PC-3 (cell line): ENCODE measurements around the gene MRPL2. TPM values are rescaled to one million over a fixed set of nuclear protein-coding genes. Genes with fewer than 3 reads are reported as not detected.

Source experiments
- ATAC-seq: fragments of 200-7000 bp; cut with Tn5 transposase; 2 replicates; pipeline ENCODE4 v1.9.1; 2020; ENCODE audit warnings: mild to moderate bottlenecking, moderate library complexity
- BruUV-seq: library from RNA; stranded (reverse); fragments of 400-500 nt; replicated peaks from 2 replicates; lab custom pipeline; 2021; lab: Mats Ljungman, UMichigan
- CTCF ChIA-PET: fragments of 300-600 bp; sonication (Branson Sonifier 250); formaldehyde crosslinking; loops from one replicate; lab custom pipeline; 2022; ENCODE audit warnings: antibody characterized with exemption; lab: Charles Lee
- POLR2A ChIA-PET: fragments of 300-600 bp; sonication (Branson Sonifier 250); formaldehyde crosslinking; loops from one replicate; lab custom pipeline; 2022; ENCODE audit warnings: antibody characterized with exemption; ENCODE audit not compliant: unreplicated experiment; lab: Charles Lee
- DNase-seq: peaks from one replicate; pipeline ENCODE4 v3.0.0-alpha.2; 2015
- H2AFZ ChIP-seq: fragments of 300-600 bp; sonication (generic); 2 replicates; pipeline ENCODE4 v1.6.0; 2016; ENCODE audit warnings: antibody characterized with exemption, low read length
- H3F3A ChIP-seq: fragments of 300-600 bp; sonication (generic); one replicate; pipeline ENCODE4 v1.6.0; 2017; ENCODE audit warnings: antibody characterized with exemption, low read length, control low read depth, mild to moderate bottlenecking; ENCODE audit not compliant: unreplicated experiment
- H3K27ac ChIP-seq: fragments of 300-600 bp; sonication (generic); 2 replicates; pipeline ENCODE4 v1.5.1; 2016; ENCODE audit warnings: mild to moderate bottlenecking, low read length
- H3K27me3 ChIP-seq: fragments of 300-600 bp; sonication (generic); 2 replicates; pipeline ENCODE4 v1.6.1; 2016; ENCODE audit warnings: low read length, mixed read lengths
- H3K36me3 ChIP-seq: fragments of 300-600 bp; sonication (generic); 2 replicates; pipeline ENCODE4 v1.6.1; 2016; ENCODE audit warnings: low read depth, mixed run types, low read length, mixed read lengths
- H3K4me1 ChIP-seq: fragments of 300-600 bp; sonication (generic); 2 replicates; pipeline ENCODE4 v1.5.1; 2016; ENCODE audit warnings: low read length; ENCODE audit not compliant: insufficient read depth
- H3K4me2 ChIP-seq: fragments of 300-600 bp; sonication (generic); 2 replicates; pipeline ENCODE4 v1.6.0; 2016; ENCODE audit warnings: low read length
- H3K4me3 ChIP-seq: fragments of 300-600 bp; sonication (generic); 2 replicates; pipeline ENCODE4 v1.5.1; 2016; ENCODE audit warnings: mild to moderate bottlenecking, low read length, mixed read lengths
- H3K79me2 ChIP-seq: fragments of 300-600 bp; sonication (generic); 2 replicates; pipeline ENCODE4 v1.6.1; 2017; ENCODE audit warnings: low read length, mixed read lengths
- H3K9ac ChIP-seq: fragments of 300-600 bp; sonication (generic); 2 replicates; pipeline ENCODE4 v1.6.0; 2016; ENCODE audit warnings: mild to moderate bottlenecking, low read length
- H3K9me2 ChIP-seq: fragments of 300-600 bp; sonication (generic); replicated peaks from 2 replicates; pipeline ENCODE4 v1.6.1; 2016; ENCODE audit warnings: mixed run types, low read length, mixed read lengths
- H3K9me3 ChIP-seq: fragments of 300-600 bp; sonication (generic); 2 replicates; pipeline ENCODE4 v1.6.1; 2016; ENCODE audit warnings: low read length, mixed read lengths
- H4K20me1 ChIP-seq: fragments of 300-600 bp; sonication (generic); 2 replicates; pipeline ENCODE4 v1.6.1; 2016; ENCODE audit warnings: low read length, mixed read lengths
- CTCF ChIP-seq: fragments of 300-600 bp; sonication (generic); conservative IDR thresholded peaks from 2 replicates; pipeline ENCODE4 v1.5.1; 2017; ENCODE audit warnings: antibody characterized with exemption, low read depth, mild to moderate bottlenecking, low read length
- EZH2 ChIP-seq: fragments of 300-600 bp; sonication (generic); IDR thresholded peaks from one replicate; pipeline ENCODE4 v1.6.1; 2017; ENCODE audit warnings: antibody characterized with exemption, mild to moderate bottlenecking, low read length; ENCODE audit not compliant: unreplicated experiment
- EZH2phosphoT487 ChIP-seq: fragments of 300-600 bp; sonication (generic); IDR thresholded peaks from 2 replicates; pipeline ENCODE4 v1.6.1; 2018; ENCODE audit warnings: mild to moderate bottlenecking, antibody characterized with exemption, low read length, borderline replicate concordance
- intact Hi-C: fragments of 100-400 bp; cut with micrococcal nuclease; formaldehyde crosslinking; loops from 2 replicates; pipeline ENCODE4 v1.9.0; 2023
- total RNA-seq: library from RNA; depleted of rRNA; stranded (reverse); fragments of >200 nt; gene quantifications from 2 replicates; pipeline ENCODE4 v1.2.3, GENCODE V29; 2014

MRPL2 gene
- total RNA-seq, 1 experiment from 2014 or later = 59.8 TPM

- H3K9me3 ChIP-seq = no peaks in the 10 kb centered on the region
- ATAC-seq (peak; percentile 19; the same call in 1 of the 2 replicates), DNase-seq (peak; percentile 29)
- no peak overlapping the region for H2AFZ ChIP-seq
- 0 out of 2 replicates have a peak overlapping the region, but pooled peaks have one; percentile 18 for H3K4me2 ChIP-seq
- no peak overlapping the region for H3K4me3 ChIP-seq
- no peaks in the 10 kb centered on the region for H3K9me2 ChIP-seq
- ChIA-PET CTCF (no interaction called here), POLR2A (no interaction called here)
- no peak for TF ChIP-seq EZH2phosphoT487
- TF ChIP-seq EZH2 = no peak
- no peak for TF ChIP-seq CTCF
- peaks cover 5% of the 10 kb centered on the region; the same call in 1 of the 2 replicates for H3K36me3 ChIP-seq
- no peaks in the 10 kb centered on the region for H3F3A ChIP-seq
- no peak overlapping the region for H3K9ac ChIP-seq
- H4K20me1 ChIP-seq = peaks cover 6% of the 10 kb centered on the region; the same call in 1 of the 2 replicates
- no peaks in the 10 kb centered on the region for H3K27me3 ChIP-seq
- no TSS peak for BruUV-seq
- intact Hi-C loops = no loop called here
- H3K4me1 ChIP-seq = peaks cover 23% of the 10 kb centered on the region
- H3K79me2 ChIP-seq = peaks cover 29% of the 10 kb centered on the region
- H3K27ac ChIP-seq = no peak overlapping the region
Measured at GRCh38 chr6:43061861-43062260, 2.6 kb upstream of the MRPL2 start.

GRCh38 chr6:43060755-43061633 is 1.8 kb upstream of the MRPL2 start:
- DNase-seq (no peak), ATAC-seq (no peak)
- intact Hi-C loops = no loop called here
- Histone ChIP-seq H4K20me1 (peaks cover 6% of the 10 kb centered on the region; the same call in 1 of the 2 replicates), H3K9ac (peak overlapping the region; percentile 93; the same call in 1 of the 2 replicates), H2AFZ (no peak overlapping the region), H3K79me2 (peaks cover 29% of the 10 kb centered on the region), H3K9me2 (no peaks in the 10 kb centered on the region), H3K4me2 (peak overlapping the region; percentile 99), H3K9me3 (no peaks in the 10 kb centered on the region), H3K36me3 (peaks cover 9% of the 10 kb centered on the region; the same call in 1 of the 2 replicates), H3F3A (no peaks in the 10 kb centered on the region), H3K27me3 (no peaks in the 10 kb centered on the region), H3K4me1 (peaks cover 23% of the 10 kb centered on the region), H3K4me3 (peak overlapping the region; percentile 91), H3K27ac (peak overlapping the region; percentile 46; the same call in 1 of the 2 replicates)
- CTCF ChIA-PET = interaction anchor here (0.5 kb wide), 1 partner anchor 65 kb away, joined by 4 read pairs; no protein-coding TSS in a partner anchor
- POLR2A ChIA-PET = no interaction called here
- TF ChIP-seq CTCF (no peak), EZH2phosphoT487 (no peak), EZH2 (no peak)
- TSS peak; percentile 53 for BruUV-seq
